Stimulated activated naive CD8-positive, alpha-beta T cell treated with anti-CD3 and anti-CD28 coated beads, Interleukin-15, Interleukin-2, amounts not matched to agents 100 U/mL and 50 U/mL, for 24 hours (primary cell): ENCODE data around the gene BPIFB2.
A peak's percentile ranks its signal among the peaks of the same experiment; 100 is the strongest.
"Not testable (repeated sequence)": the region's sequence is repeated elsewhere in the genome, so short reads cannot be mapped to it uniquely, and the experiment has no call there.

ENCODE experiments used
- ATAC-seq: fragments of 150-1000 bp; cut with Tn5 transposase; one replicate; pipeline ENCODE4 v1.10.0; 2021
- DNase-seq: peaks from one replicate; pipeline ENCODE4 v3.0.0; 2021

The BPIFB2 gene

GRCh38 chr20:33007376-33008335 is at the start of gene BPIFB2:
TSS of gene BPIFB2 (plus strand) at chr20:33007704. CDS start at chr20:33008575, 871 bp downstream.
- no peak for DNase-seq
- ATAC-seq = no peak

GRCh38 chr20:32958574-32958973 is 48.9 kb upstream of the BPIFB2 start:
- no peak for DNase-seq
- ATAC-seq = no peak

- DNase-seq = no peak
- no peak for ATAC-seq
These were observed 47.9 kb upstream of the BPIFB2 start for GRCh38 chr20:32959351-32960221.

GRCh38 chr20:32960222-32960518 is 47.3 kb upstream of the BPIFB2 start:
- ATAC-seq (no peak), DNase-seq (no peak)

- ATAC-seq (no peak), DNase-seq (no peak)
These were observed 46.4 kb upstream of the BPIFB2 start for GRCh38 chr20:32960849-32961731.

- DNase-seq = no peak
- no peak for ATAC-seq
These were observed 45.5 kb upstream of the BPIFB2 start for GRCh38 chr20:32962053-32962452.

GRCh38 chr20:32962646-32963045 is 44.9 kb upstream of the BPIFB2 start:
- not testable (repeated sequence) for DNase-seq, ATAC-seq

- DNase-seq (no peak), ATAC-seq (no peak)
These were observed 44.3 kb upstream of the BPIFB2 start for GRCh38 chr20:32963176-32963575.

GRCh38 chr20:32964575-32964974 is 42.9 kb upstream of the BPIFB2 start:
- ATAC-seq (no peak), DNase-seq (no peak)

- no peak for DNase-seq
- no peak for ATAC-seq
These were observed 42.4 kb upstream of the BPIFB2 start for GRCh38 chr20:32965115-32965514.

GRCh38 chr20:32965581-32966373 is 41.7 kb upstream of the BPIFB2 start:
- ATAC-seq (no peak), DNase-seq (no peak)

GRCh38 chr20:32966382-32966781 is 41.1 kb upstream of the BPIFB2 start:
- DNase-seq = no peak
- no peak for ATAC-seq

GRCh38 chr20:32966881-32967781 is 40.4 kb upstream of the BPIFB2 start:
- DNase-seq (peak; percentile 45), ATAC-seq (peak; percentile 3)

- ATAC-seq (peak; percentile 16), DNase-seq (peak; percentile 47)
These were observed 39.5 kb upstream of the BPIFB2 start for GRCh38 chr20:32967961-32968457.

- peak; percentile 44 for DNase-seq
- no peak for ATAC-seq
These were observed 38.8 kb upstream of the BPIFB2 start for GRCh38 chr20:32968478-32969241.

GRCh38 chr20:32969356-32970114 is 38.0 kb upstream of the BPIFB2 start:
- no peak for ATAC-seq
- DNase-seq = peak; percentile 20

- DNase-seq (peak; percentile 23), ATAC-seq (no peak)
These were observed 37.2 kb upstream of the BPIFB2 start for GRCh38 chr20:32970115-32970972.

- DNase-seq (no peak), ATAC-seq (no peak)
These were observed 36.6 kb upstream of the BPIFB2 start for GRCh38 chr20:32970973-32971300.
